HG03064 (cell line): ENCODE results near the gene LSM3.

Experiments
- ATAC-seq: cut with Tn5 transposase; IDR thresholded peaks from one replicate; pipeline ENCODE4 v1.9.1; 2021; ENCODE audit warnings: low read depth; ENCODE audit not compliant: unreplicated experiment

Gene LSM3

GRCh38 chr3:14188041-14188754 is 9.6 kb downstream of the LSM3 start:
- ATAC-seq = no peak

GRCh38 chr3:14194865-14195264 is 16.2 kb downstream of the LSM3 start:
- no peak for ATAC-seq

- no peak for ATAC-seq
Observed at GRCh38 chr3:14199641-14200040, 21.0 kb downstream of the LSM3 start.

- no peak for ATAC-seq
Observed at GRCh38 chr3:14200276-14200675, 21.7 kb downstream of the LSM3 start.

- ATAC-seq = no peak
Observed at GRCh38 chr3:14200841-14201240, 22.2 kb downstream of the LSM3 start.

- ATAC-seq = no peak
Observed at GRCh38 chr3:14201940-14202684, 23.5 kb downstream of the LSM3 start.

- ATAC-seq = no peak
Observed at GRCh38 chr3:14202874-14203520, 24.4 kb downstream of the LSM3 start.

GRCh38 chr3:14203521-14204079 is 25.0 kb downstream of the LSM3 start:
- no peak for ATAC-seq

GRCh38 chr3:14204515-14205284 is 26.1 kb downstream of the LSM3 start:
- no peak for ATAC-seq

GRCh38 chr3:14206548-14207177 is 28.0 kb downstream of the LSM3 start:
- ATAC-seq = no peak

GRCh38 chr3:14208168-14208567 is 29.6 kb downstream of the LSM3 start:
- ATAC-seq = no peak

- no peak for ATAC-seq
Observed at GRCh38 chr3:14208977-14209394, 30.4 kb downstream of the LSM3 start.

GRCh38 chr3:14209581-14210289 is 31.1 kb downstream of the LSM3 start:
- ATAC-seq = no peak

- ATAC-seq = no peak
Observed at GRCh38 chr3:14210290-14210688, 31.7 kb downstream of the LSM3 start.

GRCh38 chr3:14210843-14211594 is 32.4 kb downstream of the LSM3 start:
- ATAC-seq = no peak

GRCh38 chr3:14211621-14212020 is 33.0 kb downstream of the LSM3 start:
- no peak for ATAC-seq

GRCh38 chr3:14212032-14212431 is 33.4 kb downstream of the LSM3 start:
- ATAC-seq = no peak

- no peak for ATAC-seq
Observed at GRCh38 chr3:14213066-14213774, 34.6 kb downstream of the LSM3 start.
